ENCODE data around the gene SFMBT2. TPM values are rescaled to one million over a fixed set of nuclear protein-coding genes. Genes with fewer than 3 reads are reported as not detected.

SFMBT2 gene
- polyA plus RNA-seq, 1 donor from 2014 or later, result 1.6 TPM

GRCh38 chr10:7117806-7118674 lies 292.8 kb downstream of the SFMBT2 start:
- Mint-ChIP-seq H3K4me1 (peaks cover 0 to 6% (median 4%) of the 10 kb centered on the region in 3 donors), H3K4me3 (no peak overlapping the region), H3K27me3 (peaks cover 3% of the 10 kb centered on the region), H3K27ac (peak overlapping the region in 1 of 3 donors; percentile 2), H3K9me3 (no peaks in the 10 kb centered on the region), H3K36me3 (peaks cover 1% of the 10 kb centered on the region)

GRCh38 chr10:7117177-7117799 lies 293.5 kb downstream of the SFMBT2 start:
- H3K4me1 Mint-ChIP-seq, result peaks cover 0 to 4% (median 4%) of the 10 kb centered on the region in 3 donors
- H3K9me3 Mint-ChIP-seq, result no peaks in the 10 kb centered on the region
- no peak overlapping the region for H3K4me3 Mint-ChIP-seq
- H3K27me3 Mint-ChIP-seq, result peaks cover 3% of the 10 kb centered on the region
- no peaks in the 10 kb centered on the region for H3K36me3 Mint-ChIP-seq
- H3K27ac Mint-ChIP-seq, result no peak overlapping the region

GRCh38 chr10:7111561-7111960 lies 299.3 kb downstream of the SFMBT2 start:
- Mint-ChIP-seq H3K4me3 (no peak overlapping the region), H3K4me1 (no peaks in the 10 kb centered on the region), H3K27me3 (no peaks in the 10 kb centered on the region), H3K9me3 (peaks cover 0 to 8% (median 4%) of the 10 kb centered on the region in 3 donors), H3K36me3 (no peaks in the 10 kb centered on the region), H3K27ac (no peak overlapping the region)

GRCh38 chr10:7111089-7111488 lies 299.7 kb downstream of the SFMBT2 start:
- no peak overlapping the region for H3K4me3 Mint-ChIP-seq
- no peaks in the 10 kb centered on the region for H3K4me1 Mint-ChIP-seq
- no peaks in the 10 kb centered on the region for H3K36me3 Mint-ChIP-seq
- H3K27ac Mint-ChIP-seq, result no peak overlapping the region
- H3K9me3 Mint-ChIP-seq, result peaks cover 0 to 8% (median 4%) of the 10 kb centered on the region in 3 donors
- no peaks in the 10 kb centered on the region for H3K27me3 Mint-ChIP-seq

All from IgD-negative memory B cell (primary cell).